DMS53 treated with DMSO at 0.1 percent for 48 hours (cell line): Measurements from ENCODE around the gene NAA15.
"Not testable (repeated sequence)": the region's sequence is repeated elsewhere in the genome, so short reads cannot be mapped to it uniquely, and the experiment has no call there.

Experiments
- DNase-seq: peaks from one replicate; lab custom pipeline; 2025; ENCODE audit not compliant: unreplicated experiment; lab: John Stamatoyannopoulos, UW

The NAA15 gene

DNA sequence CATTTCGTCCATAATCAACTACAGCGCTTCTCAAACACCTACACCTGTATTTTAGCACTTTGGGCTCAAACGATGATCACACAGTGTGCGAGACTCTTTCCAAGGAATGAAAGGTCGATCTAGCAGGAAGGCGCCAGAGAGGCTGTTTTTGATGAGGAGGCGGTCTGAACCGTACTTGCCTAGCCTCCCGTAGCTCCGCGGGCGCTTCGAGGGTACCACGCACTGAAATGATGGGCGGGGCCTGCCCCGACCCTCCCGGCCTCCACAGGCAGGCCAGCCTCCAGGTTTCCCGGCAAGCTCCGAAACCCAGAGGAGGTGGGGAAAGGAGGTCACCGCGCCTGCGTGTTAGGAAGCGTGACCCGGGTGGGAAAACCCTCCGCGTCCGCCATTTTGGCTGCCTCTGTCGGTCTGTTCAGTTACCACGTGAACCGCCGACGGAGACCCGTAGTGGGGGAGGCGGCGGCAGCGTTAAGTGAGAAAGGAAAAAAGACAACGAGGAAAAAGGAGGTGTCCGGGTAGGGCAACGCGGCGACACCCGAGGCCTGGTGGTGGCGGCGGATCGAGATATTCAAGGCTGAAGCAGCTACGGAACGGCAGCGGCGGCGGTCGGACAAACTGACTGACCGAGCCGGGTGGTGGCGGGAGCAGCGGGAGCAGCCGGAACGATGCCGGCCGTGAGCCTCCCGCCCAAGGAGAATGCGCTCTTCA lies at the start of gene NAA15:
NAA15 (plus strand) TSS at position 393 of the 708 bp plus-strand sequence; CDS start at position 666, 273 bp downstream.
- peak; percentile 88 for DNase-seq

DNA sequence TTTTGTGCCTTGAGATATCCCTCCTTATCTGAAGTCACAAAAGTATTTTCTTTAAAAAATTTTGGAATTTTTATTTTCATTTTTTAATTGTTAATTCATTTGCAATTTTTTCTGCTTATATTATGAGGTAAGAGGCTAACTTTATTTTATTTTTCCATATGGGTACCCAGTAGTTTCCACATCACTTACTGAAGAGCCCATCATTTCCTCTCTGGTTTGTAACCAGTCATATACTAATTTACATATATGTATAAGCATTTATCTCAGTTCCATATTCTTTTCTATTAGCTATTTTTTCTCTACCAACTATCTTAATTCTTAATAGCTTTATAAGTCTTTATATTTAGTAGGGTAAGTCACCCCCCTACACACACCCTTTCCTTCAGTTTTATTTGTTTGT lies 48.3 kb upstream of the NAA15 start:
- DNase-seq = no peak

DNA sequence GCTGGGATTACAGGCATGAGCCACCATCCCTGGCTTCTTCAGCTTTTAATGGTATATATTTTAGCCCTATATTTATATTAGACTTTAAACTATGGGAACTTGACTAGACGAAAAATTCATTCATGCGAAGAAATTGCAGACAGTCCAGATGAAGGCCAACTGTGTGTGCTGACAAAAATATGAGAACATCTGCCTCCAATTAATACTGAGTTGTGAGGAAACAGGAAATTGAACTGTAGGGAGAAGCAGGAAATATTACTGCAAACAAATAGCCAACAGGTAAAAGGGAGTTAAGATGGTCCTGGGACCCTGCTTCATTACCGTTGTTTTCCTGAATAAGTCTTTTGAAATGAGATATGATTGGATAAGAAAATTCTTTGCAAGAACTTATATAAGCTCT lies 47.6 kb upstream of the NAA15 start:
- DNase-seq = peak; percentile 6

DNA sequence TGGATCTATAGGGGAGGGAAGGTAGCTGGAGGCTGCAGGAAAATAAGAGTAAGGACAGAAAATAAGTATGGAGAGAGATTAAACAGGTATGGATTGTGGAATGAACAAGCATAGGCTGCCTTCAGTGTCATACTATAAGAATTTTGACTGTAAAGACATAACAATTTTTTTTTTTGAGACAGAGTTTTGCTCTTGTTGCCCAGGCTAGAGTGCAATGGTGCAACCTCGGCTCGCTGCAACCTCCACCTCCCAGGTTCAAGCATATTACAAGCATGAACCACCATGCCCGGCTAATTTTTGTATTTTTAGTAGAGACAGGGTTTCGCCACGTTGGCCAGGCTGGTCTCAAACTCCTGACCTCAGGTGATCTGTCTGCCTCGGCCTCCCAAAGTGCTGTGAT lies 45.7 kb upstream of the NAA15 start:
- not testable (repeated sequence) for DNase-seq

DNA sequence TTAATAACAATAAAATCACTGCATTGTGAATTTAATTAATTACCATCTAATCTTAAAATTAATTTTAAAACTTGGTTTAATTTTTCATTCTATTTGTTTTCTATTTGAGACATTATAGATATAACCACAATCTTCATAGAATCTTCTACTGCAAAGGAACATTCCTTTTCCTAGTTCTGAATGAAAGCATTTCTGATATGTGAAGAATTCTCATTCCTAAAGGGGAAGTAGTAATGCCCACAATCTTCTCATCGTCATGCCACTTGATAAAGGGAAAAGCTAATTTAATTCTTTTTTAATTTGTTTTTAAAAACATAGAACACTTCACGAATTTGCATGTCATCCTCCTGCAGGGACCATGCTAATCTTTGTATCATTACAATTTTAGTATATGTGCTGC lies 45.0 kb upstream of the NAA15 start:
- DNase-seq = no peak

DNA sequence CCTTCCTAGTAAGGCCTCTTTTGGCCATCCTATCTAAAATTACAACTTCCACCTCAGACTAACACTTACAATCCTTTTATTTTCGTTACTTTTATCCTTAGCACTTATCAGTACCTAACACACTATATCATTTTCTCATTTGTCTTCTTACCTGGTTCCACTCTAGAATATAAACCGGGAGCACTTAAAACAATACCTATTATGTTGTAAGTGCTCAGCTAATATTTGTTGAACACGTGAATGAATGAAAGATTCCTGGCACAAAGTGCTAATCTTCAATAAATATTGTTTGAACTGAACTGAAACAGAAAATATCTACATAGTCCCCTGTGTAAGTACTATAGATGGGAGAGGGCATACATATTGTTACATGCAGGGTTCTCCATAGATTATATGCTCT lies 35.7 kb upstream of the NAA15 start:
- peak; percentile 29 for DNase-seq

DNA sequence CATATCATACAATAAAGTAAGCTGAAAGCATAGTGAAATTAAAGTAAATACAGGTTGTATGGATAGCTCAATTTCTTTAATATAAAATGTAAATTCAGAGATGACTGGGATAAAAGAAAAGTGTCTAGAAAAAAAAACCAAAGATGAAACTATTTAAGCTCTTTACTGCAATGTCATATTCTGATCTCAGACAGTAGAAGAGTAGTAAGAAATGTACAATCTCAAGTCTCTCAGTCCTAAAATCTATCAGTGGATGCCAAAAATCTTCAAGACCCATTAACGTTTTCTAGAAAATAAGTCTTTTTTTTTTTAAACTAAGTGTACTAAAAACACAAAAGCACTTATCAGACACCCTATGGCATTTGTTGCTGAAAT lies 35.1 kb upstream of the NAA15 start:
- no peak for DNase-seq

DNA sequence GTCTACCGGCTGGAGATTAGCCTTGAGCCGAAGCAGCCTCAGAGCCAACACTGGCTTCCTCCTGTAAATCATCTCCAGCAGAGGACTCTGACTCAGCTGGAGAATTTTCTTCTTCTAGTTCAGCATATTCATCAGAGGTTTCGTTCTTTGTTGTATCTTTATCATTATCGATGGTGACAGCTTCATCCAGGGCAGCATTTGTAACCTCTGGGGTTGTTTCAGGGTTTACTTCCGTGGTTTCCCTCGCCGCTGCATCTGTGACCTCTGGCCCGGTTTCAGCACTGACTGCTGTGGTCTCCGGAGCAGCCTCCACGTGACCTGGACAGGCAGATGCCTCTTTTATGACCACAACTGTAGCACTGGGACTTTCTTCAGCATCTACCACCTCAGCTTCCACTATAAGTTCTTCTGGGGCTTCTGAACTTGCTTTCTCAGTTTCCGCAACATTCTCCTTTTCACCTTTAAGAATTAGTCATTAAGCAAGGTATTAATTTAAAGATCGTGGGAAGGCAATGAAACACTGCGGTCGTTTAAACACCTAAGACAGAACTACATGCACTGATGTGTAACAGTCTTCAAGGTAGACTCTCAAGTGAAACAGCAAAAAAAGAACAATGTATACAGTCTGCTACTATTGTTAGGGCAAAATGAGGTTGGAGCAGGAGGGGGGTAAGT lies 34.6 kb upstream of the NAA15 start:
- peak; percentile 66 for DNase-seq

DNA sequence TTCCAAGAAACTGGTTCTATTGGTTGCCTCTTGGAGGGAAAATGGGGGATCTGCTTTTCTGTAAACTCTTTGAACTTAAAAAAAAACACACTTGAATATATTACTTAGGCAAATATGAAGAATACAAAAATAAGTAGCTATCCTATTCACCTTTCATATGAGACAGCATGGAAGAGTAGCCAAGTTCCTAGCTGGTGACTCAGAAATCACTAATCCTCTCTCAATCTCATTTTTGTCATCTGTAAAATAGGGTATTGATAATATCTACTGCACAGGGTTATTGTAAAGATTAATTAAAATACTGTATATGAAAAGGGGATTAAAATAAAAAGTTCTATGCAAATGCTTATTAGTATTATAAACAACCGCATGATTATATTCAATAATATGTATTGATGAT lies 34.0 kb upstream of the NAA15 start:
- DNase-seq = no peak

DNA sequence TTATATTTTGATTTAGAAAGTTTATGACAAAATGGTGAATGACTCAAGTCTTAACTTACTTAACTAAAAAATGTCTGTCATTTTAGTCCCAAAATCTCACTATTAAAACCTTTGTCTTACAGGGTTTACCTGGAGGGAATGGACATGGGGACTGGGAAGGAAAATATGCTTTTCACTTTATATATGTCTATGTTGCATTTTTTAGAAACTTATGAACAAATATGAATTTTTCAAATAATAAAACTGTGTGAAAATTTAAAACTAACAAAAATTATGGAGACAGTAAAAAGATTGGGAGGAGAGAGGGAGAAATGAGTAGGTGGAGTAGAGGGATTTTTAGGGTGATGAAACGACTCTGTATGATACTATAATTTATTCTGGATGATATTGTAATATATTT lies 27.5 kb upstream of the NAA15 start:
- no peak for DNase-seq

DNA sequence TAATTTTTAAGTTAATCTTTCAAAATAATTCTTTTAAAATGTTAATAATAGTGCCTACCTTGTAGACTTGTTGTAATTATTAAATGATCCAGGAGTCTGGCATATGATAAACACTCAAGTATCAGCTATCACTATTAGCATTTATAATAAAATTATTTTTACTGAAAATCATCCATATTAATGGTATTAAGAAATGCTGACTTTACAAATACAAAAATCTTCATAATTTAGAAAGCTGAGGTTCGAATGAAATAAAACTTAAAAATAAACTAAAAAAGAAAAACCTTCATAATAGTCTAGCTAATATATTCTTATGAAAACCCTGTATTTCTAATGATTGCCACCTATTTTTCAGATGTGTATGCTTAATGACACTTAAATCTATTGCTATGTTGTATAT lies 26.5 kb upstream of the NAA15 start:
- no peak for DNase-seq

DNA sequence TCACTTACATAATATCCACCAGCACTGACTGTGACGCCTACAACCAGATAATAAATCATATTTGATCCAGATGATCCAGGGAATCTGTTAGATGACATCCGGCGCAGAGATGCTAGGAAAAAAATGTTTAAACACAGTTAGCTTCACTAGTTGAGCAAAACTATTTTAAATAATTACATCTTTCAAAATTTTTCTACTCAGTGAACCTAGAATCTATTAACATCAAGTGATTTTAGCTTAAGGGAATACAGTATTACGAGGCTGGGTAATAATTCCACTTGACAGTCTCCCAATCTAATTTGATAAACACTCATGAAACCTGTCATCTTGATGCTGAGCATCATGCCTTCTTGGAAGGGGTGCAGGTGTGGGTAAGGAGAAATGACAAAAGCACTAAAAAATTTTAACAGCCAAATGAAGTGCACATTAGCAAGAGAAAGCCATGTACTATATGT lies 26.0 kb upstream of the NAA15 start:
- DNase-seq = no peak

DNA sequence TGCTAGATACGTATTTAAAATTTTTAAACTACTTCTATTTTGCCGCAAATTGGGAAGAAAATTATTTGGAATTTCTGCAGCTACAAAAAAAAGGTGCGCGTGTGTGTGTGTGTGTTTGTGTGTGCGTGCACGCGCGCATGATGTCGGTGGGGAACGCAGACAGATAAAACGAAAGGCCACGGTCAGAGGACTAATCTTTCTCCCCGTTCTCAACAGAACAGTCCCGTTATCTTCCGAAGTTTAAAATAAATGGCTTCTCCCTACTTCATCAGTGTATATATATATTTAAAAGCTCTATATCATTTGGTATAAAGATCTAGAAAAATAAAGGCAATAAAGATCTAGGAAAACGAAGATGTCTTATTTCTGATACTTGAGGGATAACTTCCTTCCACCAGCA lies 22.8 kb upstream of the NAA15 start:
- no peak for DNase-seq

DNA sequence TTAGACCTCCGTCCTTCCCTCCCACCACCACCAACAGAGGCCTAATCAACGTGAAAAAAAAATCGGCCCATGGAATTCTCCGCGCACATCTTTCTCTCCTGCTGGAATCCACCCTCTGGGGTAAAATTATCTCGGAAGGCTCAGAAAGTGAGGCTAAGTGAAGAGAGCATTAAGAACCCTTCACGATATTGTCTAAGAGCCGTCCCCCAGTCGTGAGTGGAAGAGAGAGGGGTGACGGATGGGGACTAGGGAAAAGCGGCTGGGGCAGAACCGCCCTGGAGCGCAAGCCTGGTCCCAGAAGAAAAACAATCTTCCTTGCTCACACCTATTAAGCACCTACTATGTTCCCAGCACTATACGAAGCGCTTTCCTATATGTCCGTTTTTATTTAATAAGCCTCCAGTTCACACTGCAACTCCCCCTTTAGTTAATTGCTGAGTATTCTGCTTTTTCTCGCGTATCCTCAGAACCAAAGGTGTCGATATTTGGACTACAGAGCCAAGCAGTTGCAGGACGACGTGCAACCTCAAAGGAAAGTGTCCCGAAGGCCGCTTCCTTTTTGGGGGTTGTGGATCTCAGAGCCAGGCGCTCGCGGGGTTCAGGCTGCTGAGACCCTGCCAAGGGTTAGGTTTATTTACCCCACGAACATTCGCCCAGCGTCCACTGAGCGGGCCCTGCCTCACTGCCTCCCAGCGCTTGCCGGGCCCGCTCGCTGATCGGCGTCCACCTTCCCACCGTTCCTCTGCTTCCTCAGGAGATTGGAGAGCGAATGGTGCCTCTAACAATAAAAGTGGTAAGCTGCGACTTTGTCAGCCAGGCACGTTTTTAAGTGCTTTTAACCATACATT lies 22.2 kb upstream of the NAA15 start:
- DNase-seq = no peak

DNA sequence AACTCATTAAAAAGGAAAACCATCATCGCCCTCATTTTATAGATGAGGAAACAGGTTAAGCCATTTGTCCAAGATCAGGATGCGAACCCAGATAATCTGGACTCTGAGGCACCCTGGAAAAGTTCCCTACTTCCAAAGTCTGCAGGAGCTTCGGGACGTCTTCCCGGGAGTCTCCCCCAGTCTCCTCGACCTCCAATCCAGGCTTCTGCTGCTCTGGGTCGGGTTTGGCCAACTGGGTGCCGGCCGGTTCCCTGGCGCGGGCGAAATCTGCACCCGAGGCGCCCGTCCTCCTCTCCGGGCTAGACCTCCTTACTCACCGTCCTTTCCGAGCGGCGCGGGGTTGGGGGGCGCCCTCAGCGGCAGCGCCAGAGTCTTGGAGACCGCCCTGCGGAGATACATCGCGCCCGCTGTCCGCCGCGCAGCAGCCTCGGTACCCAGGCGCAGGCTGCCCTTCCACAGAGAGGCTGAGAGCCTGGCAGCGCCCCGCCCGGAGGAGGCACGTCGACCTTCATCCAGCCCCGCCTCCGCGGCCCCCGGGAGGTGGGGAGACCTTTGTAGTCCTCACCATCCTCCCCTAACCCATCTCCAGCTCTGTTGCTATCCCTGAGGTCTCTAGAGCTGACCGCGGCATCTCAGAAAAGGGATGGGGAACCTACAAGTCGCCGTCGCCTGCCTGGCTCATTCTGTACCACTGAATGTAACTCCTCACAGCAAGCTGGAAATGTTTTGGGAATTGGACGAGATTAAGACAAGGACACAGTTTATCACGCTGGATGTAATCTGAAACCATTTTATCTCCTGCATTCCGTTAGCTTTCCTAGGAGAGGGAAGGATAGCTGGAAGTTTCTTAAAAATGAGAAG lies 21.3 kb upstream of the NAA15 start, which contains the start of gene MGARP:
MGARP (minus strand) TSS at position 466 of the 861 bp plus-strand sequence; CDS start at position 399, 67 bp downstream.
- DNase-seq = no peak

DNA sequence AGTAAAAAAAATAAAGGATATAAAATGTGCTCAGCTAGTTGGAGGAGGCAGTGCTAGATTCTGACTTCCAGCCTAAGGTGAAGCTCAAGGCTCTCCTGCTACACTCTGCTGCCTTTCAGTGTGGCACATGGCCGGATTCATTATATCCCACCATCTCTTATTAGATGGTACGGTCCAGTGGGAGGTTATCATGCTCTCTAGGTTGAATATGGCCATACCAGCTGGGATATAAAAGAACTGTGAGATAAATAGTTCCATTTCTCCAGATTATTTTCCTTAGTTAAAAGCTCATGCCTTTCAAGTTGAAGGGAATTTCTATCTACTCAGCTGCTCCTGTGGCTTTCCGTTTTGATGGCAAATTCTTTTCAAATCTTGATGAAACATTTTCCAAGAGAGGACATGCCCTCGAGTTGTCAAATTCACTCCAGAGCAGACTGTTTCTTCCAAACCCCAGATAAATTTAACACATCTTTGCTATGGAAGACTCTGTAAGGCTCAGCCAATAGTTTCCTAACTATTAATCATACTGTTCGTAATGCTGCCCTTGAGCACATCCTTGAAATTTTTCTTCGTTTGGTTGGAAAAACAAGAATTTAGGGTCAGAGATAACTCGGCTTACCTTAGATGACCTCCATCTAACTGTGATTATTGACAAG lies 19.1 kb upstream of the NAA15 start:
- no peak for DNase-seq

DNA sequence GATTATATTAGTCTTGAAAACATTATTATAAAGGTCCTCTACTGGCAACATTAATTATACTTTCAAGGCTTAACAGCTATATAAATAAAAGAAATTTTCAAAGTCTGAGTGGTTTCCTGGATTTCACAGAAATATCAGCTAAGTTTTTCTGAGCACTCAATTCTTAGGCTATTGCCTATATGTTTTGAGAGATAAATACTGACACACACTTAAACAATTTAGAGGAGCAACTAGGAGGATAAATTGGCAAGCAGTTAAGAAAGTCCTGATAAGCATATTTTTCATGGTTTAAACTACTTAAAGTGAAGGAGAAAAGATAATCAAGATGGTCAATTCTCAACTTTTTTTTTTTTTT lies 18.6 kb upstream of the NAA15 start:
- no peak for DNase-seq

DNA sequence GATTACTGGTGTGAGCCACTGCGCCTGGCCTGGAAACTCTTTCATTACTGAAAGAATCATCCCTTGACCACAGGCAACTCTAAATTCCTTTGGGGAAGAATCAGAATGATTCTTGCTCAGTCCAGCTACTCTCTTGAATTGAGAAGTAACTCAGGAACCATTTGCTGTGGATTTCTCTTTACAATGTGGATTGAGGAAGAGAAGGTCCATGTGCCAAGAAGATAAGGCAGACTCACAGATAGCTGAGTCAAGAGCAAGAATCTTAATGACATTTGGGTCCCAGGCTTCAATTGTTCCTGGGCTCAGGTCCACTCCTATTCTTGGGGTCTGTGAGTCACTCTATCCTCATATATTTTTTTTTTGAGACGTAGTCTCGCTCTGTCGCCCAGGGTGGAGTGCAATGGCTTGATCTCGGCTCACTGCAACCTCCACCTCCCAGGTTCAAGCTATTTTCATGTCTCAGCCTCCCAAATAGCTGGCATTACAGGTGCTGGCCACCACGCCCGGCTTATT lies 15.1 kb upstream of the NAA15 start:
- DNase-seq = no peak

DNA sequence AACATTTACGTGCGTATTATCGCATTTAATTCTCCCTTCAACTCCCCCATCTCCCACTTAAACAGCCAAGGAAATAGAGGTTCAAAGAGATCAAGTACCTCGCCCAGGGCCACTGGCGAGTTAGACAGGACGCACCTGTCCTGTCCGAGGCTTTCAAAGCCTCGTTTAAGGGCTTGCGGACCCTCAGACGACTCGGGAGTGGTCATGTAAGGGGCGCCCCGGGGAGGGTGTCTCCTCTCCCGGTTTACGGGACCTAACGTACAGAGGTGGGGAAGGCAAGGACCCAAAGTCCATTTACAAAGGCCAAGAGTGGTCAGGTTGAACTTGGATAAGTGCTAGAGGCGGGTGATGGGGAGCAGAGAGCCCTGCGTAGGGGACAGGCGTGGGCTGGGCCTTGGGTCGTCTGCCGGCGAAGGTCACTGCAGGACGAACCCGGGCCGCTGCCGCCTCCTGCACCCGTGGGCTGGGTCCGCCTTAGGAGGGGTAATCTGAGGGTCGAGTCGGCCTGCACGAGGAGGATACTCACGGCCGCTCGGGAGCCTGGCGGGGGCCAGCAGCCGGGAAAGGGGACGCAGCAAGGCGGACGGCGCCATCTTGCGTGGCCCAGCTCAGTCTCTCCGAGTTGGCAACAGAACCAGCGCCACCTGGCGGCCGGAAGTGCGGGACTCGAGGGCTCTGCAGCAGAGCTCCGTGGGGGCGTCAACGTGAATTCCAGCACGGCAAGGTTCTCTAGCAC lies 5.9 kb upstream of the NAA15 start:
- peak; percentile 53 for DNase-seq

DNA sequence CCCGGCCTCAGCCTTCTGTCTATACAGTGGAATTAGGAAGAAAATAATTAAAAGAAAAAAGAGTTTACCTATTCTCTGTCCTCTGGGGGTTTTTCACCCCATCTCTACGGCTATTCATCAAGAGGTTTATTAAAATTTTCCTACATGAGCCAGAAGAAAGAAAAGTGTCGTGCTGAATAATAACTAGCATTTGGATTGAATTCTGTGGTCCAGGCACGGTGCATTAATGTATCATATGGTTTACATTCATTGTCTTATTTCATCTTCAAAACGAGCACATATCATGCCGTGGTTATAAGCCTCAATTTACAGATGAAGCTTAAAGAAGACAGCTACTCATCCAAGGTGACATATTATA lies 5.4 kb upstream of the NAA15 start:
- no peak for DNase-seq
